Limb (tissue), 2 donors: ENCODE results near the gene SUN1.
A peak's percentile ranks its signal among the peaks of the same experiment; 100 is the strongest.
"Not testable (repeated sequence)": the region's sequence is repeated elsewhere in the genome, so short reads cannot be mapped to it uniquely, and the experiment has no call there.

Experiments used
- DNase-seq, 2 donors: peaks; one replicate each; pipeline ENCODE4 v3.0.0-alpha.2; 2016; ENCODE audit errors: extremely low spot score in 2 of 2

Gene SUN1

GRCh38 chr7:803243-803635 lies 29.0 kb upstream of the SUN1 start:
- no peak for DNase-seq

DNA sequence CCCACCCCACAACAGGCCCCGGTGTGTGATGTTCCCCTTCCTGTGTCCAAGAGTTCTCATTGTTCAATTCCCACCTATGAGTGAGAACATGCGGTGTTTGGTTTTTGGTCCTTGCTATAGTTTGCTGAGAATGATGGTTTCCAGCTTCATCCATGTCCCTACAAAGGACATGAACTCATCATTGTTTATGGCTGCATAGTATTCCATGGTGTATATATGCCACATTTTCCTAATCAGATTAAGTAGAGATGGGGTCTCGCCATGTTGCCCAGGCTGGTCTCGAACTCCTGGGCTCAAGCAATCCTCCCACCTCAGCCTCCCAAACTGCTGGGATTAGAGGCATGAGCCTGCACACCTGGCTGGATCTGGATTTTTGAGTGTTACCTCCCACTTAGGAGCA lies 28.5 kb upstream of the SUN1 start:
- not testable (repeated sequence) for DNase-seq

- DNase-seq: no peak
Measured at GRCh38 chr7:805261-805660, 27.0 kb upstream of the SUN1 start.

DNA sequence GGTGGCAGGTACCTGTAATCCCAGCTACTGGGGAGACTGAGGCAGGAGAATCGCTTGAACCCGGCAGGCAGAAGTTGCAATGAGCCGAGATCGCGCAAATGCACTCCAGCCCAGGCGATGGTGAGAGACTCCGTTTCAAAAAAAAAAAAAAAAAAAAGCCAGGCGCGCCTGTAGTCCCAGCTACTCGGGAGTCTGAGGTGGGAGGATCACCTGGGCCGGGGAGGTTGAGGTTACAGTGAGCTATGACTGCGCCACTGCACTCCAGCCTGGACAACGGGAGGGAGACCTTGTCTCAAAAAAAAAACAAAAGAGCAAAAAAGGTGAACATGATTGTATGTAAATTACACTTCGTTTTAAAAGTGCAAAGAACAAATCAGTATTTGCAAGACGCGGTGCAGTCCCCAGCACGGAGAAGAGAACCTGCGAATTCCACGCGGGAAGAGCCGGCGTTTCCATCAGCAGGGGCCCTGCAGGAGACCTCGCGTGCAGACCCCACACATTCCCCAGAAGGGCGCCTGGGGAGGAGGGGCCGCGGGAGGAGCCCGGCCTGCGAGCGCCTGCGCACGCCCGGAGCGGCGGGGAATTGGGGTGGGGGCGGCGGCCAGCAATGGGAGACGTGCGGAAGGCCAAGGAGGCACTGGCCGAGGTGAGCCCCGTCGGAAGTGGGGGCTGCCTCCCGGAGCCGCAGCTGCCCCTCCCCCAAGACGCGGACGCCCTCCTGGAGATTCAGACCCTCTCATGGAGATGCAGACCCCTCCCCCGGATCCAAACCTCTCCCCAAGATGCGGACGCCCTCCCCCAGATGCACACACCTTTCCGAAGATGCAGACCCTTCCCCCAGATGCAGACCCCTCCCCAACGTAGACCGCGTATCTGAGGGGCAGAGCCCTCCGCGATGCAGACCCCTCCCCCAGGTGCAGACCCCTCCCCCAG lies 16.7 kb upstream of the SUN1 start:
- DNase-seq: peak; percentile 40 to 85

GRCh38 chr7:816300-816750 lies 16.0 kb upstream of the SUN1 start:
- DNase-seq: peak; percentile 99

DNA sequence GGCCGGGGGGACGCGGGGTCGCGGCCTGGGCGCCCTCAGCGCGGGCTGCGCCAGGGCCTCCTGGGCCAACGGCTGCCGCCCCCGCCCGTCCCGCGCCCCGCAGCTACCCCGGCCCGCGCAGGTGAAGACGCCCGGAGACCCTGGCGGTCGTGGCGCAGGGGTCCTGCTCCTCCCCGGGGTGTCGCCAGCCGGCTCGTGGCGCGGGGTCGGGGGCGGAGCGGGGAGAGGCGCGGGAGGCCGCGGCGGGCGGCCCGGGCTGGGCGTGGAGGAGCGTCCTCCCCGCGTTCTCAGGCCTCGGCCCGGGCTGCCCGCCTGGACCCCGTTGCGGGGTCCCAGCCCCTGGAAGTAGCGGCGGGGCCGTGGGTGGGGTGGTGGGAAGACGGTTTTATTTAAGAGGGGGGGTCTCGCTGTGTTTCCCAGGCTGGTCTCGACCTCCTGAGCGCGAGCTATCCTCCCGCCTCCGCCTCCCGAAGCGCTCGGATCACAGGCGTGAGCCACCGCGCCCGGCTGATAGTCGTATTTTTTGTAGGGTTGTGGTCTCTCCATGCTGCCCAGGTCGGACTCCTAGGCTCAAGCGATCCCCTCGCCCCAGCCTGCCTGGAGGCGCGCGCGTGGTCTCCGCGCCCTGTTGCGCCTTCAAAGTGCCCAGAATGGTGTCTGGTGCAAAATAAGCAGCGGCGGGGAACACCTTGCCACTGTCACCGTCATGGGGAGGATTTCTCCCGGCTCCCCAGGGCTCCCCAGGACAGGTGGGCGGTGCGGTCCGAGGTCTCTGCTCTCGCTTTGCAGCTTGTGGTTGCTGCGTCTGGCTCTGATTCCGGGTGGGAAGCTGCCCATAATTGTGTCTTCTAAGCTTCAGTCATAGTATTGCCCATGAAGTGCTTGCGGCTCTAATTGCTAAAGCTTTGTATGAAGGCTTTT lies 15.3 kb upstream of the SUN1 start:
- peak in 1 of 2 donors; percentile 65 for DNase-seq

- DNase-seq: no peak
Measured at GRCh38 chr7:818031-818699, 14.1 kb upstream of the SUN1 start.

DNA sequence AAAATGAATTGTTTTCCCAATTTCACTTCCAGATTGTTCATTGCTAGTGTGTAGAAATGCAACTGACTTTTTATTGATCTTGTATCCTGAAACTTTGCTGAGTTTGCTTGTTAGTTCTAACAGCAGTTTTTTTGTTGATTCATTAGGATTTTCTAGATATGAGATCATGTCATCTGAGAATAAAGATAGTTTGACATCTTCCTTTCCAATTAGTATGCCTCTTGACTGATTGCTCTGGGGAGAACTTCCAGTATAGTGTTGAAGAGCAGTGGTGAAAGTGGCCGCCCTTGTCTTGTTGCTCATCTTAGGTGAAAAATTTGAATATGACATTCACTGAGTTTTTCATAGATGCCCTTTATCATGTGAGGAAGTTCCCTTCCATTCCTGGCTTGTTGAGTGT lies 11.9 kb upstream of the SUN1 start:
- no peak for DNase-seq

- DNase-seq: no peak
Measured at GRCh38 chr7:821688-822087, 10.6 kb upstream of the SUN1 start.

DNA sequence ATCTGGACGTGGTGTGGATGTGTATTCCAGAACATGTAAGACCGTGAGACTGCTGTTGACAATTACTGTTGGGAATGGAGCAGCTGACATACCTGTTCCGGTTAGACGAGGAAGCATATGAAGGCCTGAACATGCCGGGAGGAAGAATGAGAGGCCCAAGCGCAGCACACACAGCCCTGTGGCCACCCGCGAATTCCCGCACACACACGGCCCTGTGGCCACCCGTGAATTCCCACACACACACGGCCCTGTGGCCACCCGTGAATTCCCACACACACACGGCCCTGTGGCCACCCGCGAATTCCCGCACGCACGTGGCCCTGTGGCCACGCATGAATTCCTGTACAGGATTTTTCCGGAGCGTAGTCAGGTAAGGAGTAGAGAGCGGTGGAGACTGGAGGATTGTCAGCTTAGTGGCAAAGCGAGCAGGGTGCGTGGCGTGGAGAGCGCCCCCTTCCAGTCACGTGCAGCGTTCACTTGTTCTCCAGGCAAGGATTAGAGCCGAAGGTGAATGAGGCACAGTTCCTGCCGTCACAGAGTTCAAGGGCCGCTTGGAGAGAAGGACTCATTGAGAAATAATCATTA lies 9.5 kb upstream of the SUN1 start:
- no peak for DNase-seq

DNA sequence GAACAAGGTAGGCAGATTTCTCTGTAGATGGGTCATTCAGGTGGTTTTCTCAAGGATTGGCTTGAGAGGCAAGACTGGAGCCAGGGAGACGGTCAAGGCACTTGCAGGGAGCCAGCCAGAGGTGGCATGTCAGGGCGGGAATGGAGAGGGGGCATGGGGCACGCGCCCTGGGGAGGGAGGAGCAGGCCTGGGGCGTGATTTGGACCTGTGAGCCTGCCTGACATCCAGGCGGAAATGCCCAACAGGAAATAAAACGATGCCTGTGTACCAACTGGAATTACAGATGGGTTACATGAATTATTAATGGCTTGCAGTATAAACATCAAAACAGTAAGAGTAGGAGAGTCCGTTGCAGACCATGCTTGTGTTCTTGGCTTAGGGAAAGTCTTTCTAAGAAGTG lies 8.6 kb upstream of the SUN1 start:
- no peak for DNase-seq

- DNase-seq: no peak
Measured at GRCh38 chr7:824081-824480, 8.2 kb upstream of the SUN1 start.

DNA sequence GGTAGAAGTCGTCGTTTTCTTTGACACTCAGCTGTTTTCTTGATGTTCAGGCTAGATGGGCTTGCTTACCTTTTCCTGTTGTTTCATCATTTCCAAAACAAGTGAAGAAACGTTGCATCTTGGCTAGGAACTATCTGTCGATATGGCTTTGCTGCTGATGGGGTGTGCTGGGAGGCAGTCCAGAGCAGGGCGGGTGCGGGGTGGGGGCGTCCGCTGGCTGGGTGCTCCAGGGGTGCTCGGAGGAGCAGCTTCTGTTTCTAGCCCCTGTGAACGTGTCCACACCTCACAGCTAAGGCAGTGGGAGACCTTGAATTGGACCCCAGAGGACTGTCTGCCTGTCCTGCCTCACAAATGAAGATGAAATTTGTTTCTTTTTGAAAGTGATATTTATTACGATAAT lies 7.6 kb upstream of the SUN1 start:
- DNase-seq: no peak

GRCh38 chr7:825386-825785 lies 6.9 kb upstream of the SUN1 start:
- DNase-seq: no peak

- DNase-seq: peak in 1 of 2 donors; percentile 43
Measured at GRCh38 chr7:826230-826917, 5.9 kb upstream of the SUN1 start.

DNA sequence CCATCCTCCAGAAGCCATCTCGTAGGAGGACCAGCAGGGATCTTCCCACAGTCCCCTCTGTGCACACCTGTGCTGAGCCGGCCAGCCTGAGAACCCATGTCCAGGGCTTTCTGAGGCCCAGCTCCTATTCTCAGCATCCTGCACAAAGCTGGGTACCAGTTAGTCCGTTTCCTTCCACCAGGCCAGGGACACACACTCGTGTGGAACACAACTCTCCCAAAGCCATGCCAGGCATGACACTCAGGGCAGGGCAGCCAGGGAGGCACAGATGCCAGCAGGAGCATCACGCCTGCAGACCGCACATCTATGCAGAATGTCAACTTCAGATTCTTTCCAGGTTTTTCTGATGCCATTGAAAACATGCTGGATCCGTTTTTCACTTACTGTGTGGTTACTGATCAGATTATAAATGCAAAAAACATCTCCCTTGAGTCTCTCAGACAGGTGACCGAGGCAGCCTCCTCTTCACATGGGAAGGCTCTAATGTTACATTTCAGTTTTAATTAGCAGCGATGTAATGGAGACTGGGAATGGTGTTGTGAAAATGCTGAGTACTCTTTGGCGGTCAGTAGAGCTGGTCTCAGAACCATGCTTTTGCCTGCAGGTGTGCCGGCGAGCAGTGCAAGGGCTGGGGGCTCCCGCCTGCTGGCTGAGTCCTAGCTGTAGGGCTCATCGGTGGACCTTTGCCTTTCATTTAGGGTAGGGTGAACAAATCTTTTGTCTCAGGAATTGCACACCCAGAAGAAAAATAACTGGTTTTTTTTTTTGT lies 3.3 kb upstream of the SUN1 start:
- DNase-seq: no peak

- no peak for DNase-seq
Measured at GRCh38 chr7:830069-830468, 2.2 kb upstream of the SUN1 start.

DNA sequence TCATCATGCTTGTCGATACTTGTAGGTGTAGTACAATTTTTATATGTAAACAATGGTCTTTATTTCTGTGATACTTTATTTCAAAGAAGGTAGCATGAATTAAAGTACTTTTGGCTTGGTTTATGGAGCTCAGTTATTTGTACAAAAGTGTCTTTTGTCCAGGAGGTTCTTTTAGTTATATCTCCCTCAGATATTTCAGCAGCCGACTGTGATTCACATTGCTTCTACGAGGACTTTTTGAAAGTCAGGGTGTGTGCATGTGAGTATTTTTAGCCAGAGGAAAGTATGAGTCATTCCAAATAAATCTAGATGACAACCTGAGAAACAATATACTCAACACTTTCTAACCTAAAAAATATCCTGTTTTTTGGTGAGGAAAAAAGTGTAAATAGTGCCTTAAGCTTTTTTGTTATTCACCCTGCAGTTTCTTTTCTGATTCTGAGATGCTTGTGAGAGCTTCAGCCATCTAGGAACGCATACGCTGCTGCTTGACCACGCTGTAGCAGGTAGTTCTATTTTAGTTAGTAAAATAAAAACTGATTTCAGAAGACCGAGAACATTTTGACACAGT lies 595 bp upstream of the SUN1 start:
- peak in 1 of 2 donors; percentile 73 for DNase-seq

- no peak for DNase-seq
Measured at GRCh38 chr7:832968-833424, 720 bp downstream of the SUN1 start.
